Measurements from ENCODE around the gene STAC3.

The STAC3 gene

DNA sequence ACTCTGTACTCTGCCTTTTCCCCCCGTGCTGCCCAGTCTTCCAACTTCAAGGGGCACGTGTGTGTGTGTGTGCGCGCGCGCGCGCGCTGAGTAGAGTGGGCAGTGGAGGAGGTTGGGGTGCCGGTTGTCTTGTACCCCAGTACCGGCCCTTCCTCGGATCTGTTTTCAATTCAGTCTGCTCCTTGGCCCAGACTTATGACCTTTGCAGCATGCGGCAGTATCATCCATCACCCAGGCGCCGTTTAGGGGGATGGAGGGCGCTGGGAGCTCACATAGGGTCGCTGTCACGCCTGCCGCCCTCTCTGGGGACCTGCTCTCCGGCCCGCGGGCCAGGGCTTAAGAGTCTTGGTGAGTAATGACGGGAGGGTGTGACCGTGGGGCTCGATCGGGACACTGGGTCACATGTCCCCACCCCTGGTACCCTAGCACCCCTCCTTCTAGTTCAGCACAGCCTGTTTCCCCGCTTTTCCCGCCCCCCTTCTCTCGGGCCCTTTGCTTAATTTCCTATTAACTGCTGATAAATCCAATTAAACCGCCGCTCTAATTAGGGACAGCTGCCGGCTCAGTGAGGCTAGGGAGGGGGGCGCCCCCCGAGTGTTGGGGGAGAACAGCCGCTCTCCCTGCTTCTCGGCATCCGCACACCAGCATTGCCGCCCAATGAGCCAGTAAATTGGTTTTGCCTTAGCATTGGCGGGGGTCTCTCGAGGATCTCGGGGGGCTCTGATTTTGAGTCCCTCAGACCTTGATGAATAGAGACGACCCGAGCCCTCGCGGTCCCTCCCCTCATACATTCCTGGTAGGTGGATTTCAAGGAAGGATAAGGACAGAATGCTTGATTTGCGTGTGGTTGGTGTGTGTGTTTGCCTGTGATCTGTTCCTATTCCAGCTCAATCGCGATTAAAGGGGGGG, 9.3 kb downstream of the STAC3 start:
- no peak overlapping the region for H3K27ac ChIP-seq (ENCODE audit: extremely low read depth, low read depth, low read length)
- peaks cover 5% of the 10 kb centered on the region for H3K4me1 ChIP-seq (ENCODE audit: control insufficient read depth, insufficient read depth, low read length)
- CTCF ChIA-PET: interaction anchor here (0.5 to 23.3 kb wide), 23 partner anchors 11 to 484 kb away, joined by 3 to 628 read pairs (median 5); partner anchors contain the start of genes GLI1, INHBE, NXPH4 and SHMT2

GRCh38 chr12:57240926-57241401, 10.0 kb downstream of the STAC3 start:
- CTCF ChIA-PET: interaction anchor here (0.7 to 23.3 kb wide), 11 partner anchors 13 to 217 kb away, joined by 3 to 628 read pairs (median 4); partner anchors contain the start of genes INHBE, NXPH4, SHMT2 and STAT6
- TF ChIP-seq ZNF654 (tag by site-specific recombination; IDR thresholded peaks at IDR 0.05; ENCODE audit: low read depth): no peak
- TF ChIP-seq, protein P1, sequence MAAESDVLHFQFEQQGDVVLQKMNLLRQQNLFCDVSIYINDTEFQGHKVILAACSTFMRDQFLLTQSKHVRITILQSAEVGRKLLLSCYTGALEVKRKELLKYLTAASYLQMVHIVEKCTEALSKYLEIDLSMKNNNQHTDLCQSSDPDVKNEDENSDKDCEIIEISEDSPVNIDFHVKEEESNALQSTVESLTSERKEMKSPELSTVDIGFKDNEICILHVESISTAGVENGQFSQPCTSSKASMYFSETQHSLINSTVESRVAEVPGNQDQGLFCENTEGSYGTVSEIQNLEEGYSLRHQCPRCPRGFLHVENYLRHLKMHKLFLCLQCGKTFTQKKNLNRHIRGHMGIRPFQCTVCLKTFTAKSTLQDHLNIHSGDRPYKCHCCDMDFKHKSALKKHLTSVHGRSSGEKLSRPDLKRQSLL (tag by site-specific recombination; IDR thresholded peaks at IDR 0.05): no peak
- TF ChIP-seq SCRT1 (tag by site-specific recombination; IDR thresholded peaks at IDR 0.05; ENCODE audit: borderline replicate concordance): no peak
- TF ChIP-seq RBAK (tag by site-specific recombination; IDR thresholded peaks at IDR 0.05): no peak
- TF ChIP-seq ZNF629 (tag by site-specific recombination; IDR thresholded peaks at IDR 0.05): no peak
- TF ChIP-seq ZNF398 (tag by site-specific recombination; IDR thresholded peaks at IDR 0.05): no peak
- TF ChIP-seq ZEB2 (tag by site-specific recombination; IDR thresholded peaks at IDR 0.05): peak; percentile 11; the same call in 1 of the 2 replicates
- no peak for TF ChIP-seq ZNF473 (tag by site-specific recombination; IDR thresholded peaks at IDR 0.05)
- TF ChIP-seq SCRT2 (tag by site-specific recombination; IDR thresholded peaks at IDR 0.05): no peak
- no peak for TF ChIP-seq ZNF155 (tag by site-specific recombination; IDR thresholded peaks at IDR 0.05)
- TF ChIP-seq ZNF664 (tag by site-specific recombination; IDR thresholded peaks at IDR 0.05): no peak
- no peak for TF ChIP-seq ZFP3 (tag by site-specific recombination; IDR thresholded peaks at IDR 0.05; ENCODE audit: low read depth)
- no peak for TF ChIP-seq ZXDB (tag by site-specific recombination; IDR thresholded peaks at IDR 0.05)
- TF ChIP-seq HIC1 (tag by site-specific recombination; IDR thresholded peaks at IDR 0.05): peak; percentile 71; the same call in 1 of the 2 replicates
- no peak for TF ChIP-seq MZF1 (tag by site-specific recombination; IDR thresholded peaks at IDR 0.05; ENCODE audit: borderline replicate concordance)
- TF ChIP-seq REPIN1 (tag by site-specific recombination; IDR thresholded peaks at IDR 0.05; ENCODE audit: low read depth): no peak
- peak; percentile 13; the same call in 1 of the 2 replicates for TF ChIP-seq ZFP69B (tag by site-specific recombination; IDR thresholded peaks at IDR 0.05)

More for the DNA sequence above, 9.3 kb downstream of the STAC3 start:
- Histone ChIP-seq H3K9me3 (ENCODE audit: control insufficient read depth, insufficient read depth, low read depth, low read length) (no peaks in the 10 kb centered on the region), H3K36me3 (ENCODE audit: control insufficient read depth in 2 of 2, insufficient read depth in 1 of 2, low read length in 2 of 2) (no peaks in the 10 kb centered on the region; a peak in 1 of 3 replicates), H3K4me3 (ENCODE audit: low read depth, low read length) (no peak overlapping the region)
- POLR2A ChIA-PET: interaction anchor here (0.7 to 6.4 kb wide), 8 partner anchors 10 to 114 kb away, joined by 3 to 72 read pairs (median 4); partner anchors contain the start of genes LRP1, NXPH4 and SHMT2
- 0 out of 2 replicates have a peak, but pooled peaks have one; percentile 24 for TF ChIP-seq IKZF3 (tag by site-specific recombination; IDR thresholded peaks at IDR 0.05)
- peak; percentile 47 for TF ChIP-seq GLIS2 (tag by site-specific recombination; IDR thresholded peaks at IDR 0.05)
- TF ChIP-seq ZIC2 (tag by site-specific recombination; IDR thresholded peaks at IDR 0.05): no peak
- no peak for TF ChIP-seq ZNF221 (tag by site-specific recombination; IDR thresholded peaks at IDR 0.05; ENCODE audit: borderline replicate concordance)
- no peak for TF ChIP-seq ZEB2 (tag by site-specific recombination; IDR thresholded peaks at IDR 0.05)
- TF ChIP-seq ZNF426 (tag by site-specific recombination; IDR thresholded peaks at IDR 0.05): no peak
- 0 out of 2 replicates have a peak, but pooled peaks have one; percentile 12 for TF ChIP-seq BCL11A (tag by site-specific recombination; IDR thresholded peaks at IDR 0.05; ENCODE audit: low read depth)
- TF ChIP-seq ZNF596 (tag by site-specific recombination; IDR thresholded peaks at IDR 0.05): 0 out of 2 replicates have a peak, but pooled peaks have one; percentile 14
- TF ChIP-seq, protein P2, sequence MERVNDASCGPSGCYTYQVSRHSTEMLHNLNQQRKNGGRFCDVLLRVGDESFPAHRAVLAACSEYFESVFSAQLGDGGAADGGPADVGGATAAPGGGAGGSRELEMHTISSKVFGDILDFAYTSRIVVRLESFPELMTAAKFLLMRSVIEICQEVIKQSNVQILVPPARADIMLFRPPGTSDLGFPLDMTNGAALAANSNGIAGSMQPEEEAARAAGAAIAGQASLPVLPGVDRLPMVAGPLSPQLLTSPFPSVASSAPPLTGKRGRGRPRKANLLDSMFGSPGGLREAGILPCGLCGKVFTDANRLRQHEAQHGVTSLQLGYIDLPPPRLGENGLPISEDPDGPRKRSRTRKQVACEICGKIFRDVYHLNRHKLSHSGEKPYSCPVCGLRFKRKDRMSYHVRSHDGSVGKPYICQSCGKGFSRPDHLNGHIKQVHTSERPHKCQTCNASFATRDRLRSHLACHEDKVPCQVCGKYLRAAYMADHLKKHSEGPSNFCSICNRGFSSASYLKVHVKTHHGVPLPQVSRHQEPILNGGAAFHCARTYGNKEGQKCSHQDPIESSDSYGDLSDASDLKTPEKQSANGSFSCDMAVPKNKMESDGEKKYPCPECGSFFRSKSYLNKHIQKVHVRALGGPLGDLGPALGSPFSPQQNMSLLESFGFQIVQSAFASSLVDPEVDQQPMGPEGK (tag by site-specific recombination; IDR thresholded peaks at IDR 0.05): peak; percentile 47
- TF ChIP-seq, protein P3, sequence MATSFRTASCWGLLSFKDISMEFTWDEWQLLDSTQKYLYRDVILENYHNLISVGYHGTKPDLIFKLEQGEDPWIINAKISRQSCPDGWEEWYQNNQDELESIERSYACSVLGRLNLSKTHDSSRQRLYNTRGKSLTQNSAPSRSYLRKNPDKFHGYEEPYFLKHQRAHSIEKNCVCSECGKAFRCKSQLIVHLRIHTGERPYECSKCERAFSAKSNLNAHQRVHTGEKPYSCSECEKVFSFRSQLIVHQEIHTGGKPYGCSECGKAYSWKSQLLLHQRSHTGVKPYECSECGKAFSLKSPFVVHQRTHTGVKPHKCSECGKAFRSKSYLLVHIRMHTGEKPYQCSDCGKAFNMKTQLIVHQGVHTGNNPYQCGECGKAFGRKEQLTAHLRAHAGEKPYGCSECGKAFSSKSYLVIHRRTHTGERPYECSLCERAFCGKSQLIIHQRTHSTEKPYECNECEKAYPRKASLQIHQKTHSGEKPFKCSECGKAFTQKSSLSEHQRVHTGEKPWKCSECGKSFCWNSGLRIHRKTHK (tag by site-specific recombination; IDR thresholded peaks at IDR 0.05): no peak

More at GRCh38 chr12:57240926-57241401, 10.0 kb downstream of the STAC3 start:
- POLR2A ChIA-PET: interaction anchor here (0.7 to 6.4 kb wide), 6 partner anchors 11 to 113 kb away, joined by 3 to 72 read pairs (median 9); partner anchors contain the start of genes LRP1, NXPH4 and SHMT2
- Histone ChIP-seq H3K36me3 (ENCODE audit: control insufficient read depth in 2 of 2, insufficient read depth in 1 of 2, low read length in 2 of 2) (peaks cover 0 to under 1% of the 10 kb centered on the region in 2 experiments; a peak in 2 of 3 replicates), H3K27ac (ENCODE audit: extremely low read depth, low read depth, low read length) (no peak overlapping the region), H3K9me3 (ENCODE audit: control insufficient read depth, insufficient read depth, low read depth, low read length) (no peaks in the 10 kb centered on the region), H3K4me3 (ENCODE audit: low read depth, low read length) (no peak overlapping the region; the same call in 1 of the 2 replicates), H3K4me1 (ENCODE audit: control insufficient read depth, insufficient read depth, low read length) (peaks cover 5% of the 10 kb centered on the region)

Data from HEK293 (cell line).